ENCODE data around the gene KRTAP20-1.

KRTAP20-1 gene, protein sequence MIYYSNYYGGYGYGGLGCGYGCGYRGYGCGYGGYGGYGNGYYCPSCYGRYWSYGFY

DNA sequence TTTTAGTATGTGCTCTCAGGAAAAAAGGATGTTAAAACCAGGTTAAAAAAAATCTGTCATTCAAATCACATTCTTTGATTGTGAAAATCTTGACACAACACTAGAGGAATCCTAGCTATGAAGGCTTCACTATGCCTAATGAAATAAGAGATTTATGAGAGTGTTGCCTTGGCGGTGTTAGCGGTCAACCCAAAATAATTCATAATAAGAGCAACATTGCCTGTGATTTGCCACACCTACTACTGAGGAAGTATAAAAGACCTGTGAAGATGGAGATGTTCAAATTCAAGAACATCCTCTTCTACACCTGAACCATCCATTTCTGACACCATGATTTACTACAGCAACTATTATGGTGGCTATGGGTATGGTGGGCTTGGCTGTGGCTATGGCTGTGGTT, at the start of gene KRTAP20-1:
TSS of gene KRTAP20-1 (plus strand) at position 301 of the 400 bp plus-strand sequence. CDS start at position 331, 30 bp downstream.
- TF ChIP-seq EZH2 (IDR thresholded peaks at IDR 0.05) (no peak), FOXP2 (optimal IDR thresholded peaks at IDR 0.05; ENCODE audit: control extremely low read depth, extremely low read length, insufficient read depth) (no peak), POLR2AphosphoS5 (IDR thresholded peaks at IDR 0.05; ENCODE audit: borderline replicate concordance, low read depth, low read length) (no peak)
- no peaks in the 10 kb centered on the region for H3K36me3 ChIP-seq (ENCODE audit: insufficient read depth, low read length)

DNA sequence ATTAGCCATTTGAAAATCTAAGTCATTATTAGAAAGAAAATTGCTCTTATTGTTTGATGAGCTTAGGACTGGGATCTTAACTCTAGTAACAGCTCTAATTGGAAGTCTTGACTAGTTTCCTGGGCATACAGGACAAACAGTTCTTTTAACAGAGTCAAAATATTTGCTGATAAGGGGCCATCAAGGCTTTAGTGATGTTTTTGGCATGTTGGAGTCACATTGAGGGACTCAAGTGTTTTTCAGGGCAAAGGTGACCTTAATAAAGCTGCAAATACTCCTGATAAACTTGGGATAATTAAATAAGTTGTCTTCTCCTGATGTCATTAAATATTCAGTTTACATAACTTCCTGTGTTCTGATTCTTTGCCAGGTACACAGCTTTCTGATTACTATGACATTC, 48.6 kb upstream of the KRTAP20-1 start:
- Histone ChIP-seq H3K9ac (ENCODE audit: insufficient read length) (no peak overlapping the region), H3K4me3 (no peak overlapping the region), H3K27ac (no peak overlapping the region), H3K36me3 (ENCODE audit: insufficient read depth, low read length) (no peaks in the 10 kb centered on the region), H3K9me3 (ENCODE audit: low read depth, low read length) (no peaks in the 10 kb centered on the region)
- TF ChIP-seq POLR2AphosphoS5 (IDR thresholded peaks at IDR 0.05; ENCODE audit: borderline replicate concordance, low read depth, low read length) (no peak), FOXP2 (optimal IDR thresholded peaks at IDR 0.05; ENCODE audit: control extremely low read depth, extremely low read length, insufficient read depth) (no peak), EZH2 (IDR thresholded peaks at IDR 0.05) (no peak)
- no peak for DNase-seq (ENCODE audit: low read depth, low spot score)

More for the DNA sequence above, at the start of gene KRTAP20-1:
- no peak for DNase-seq (ENCODE audit: low read depth, low spot score)
- Histone ChIP-seq H3K9me3 (ENCODE audit: low read depth, low read length) (no peaks in the 10 kb centered on the region), H3K27ac (no peak within 1 kb of the TSS), H3K9ac (ENCODE audit: insufficient read length) (no peak within 1 kb of the TSS), H3K4me3 (no peak within 1 kb of the TSS)

DNA sequence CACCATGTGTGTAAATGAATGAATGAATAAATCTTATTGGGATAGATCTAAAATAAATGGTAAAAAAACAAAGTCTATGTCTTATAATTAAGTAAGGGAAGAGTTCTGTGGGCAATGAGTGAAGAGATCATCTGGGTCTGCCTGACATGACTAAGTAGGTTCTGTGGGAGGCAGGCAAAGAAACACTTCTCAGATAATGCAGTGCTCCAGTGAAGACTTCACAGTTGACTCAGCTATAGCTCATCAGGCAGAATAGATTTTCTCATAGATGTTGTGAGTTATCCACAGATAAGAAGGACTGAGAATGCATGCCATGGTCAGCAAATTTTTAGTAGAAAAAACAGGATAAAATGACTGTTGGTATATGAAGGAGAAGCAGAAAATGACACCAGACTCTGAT, 38.5 kb upstream of the KRTAP20-1 start:
- no peak for DNase-seq (ENCODE audit: low read depth, low spot score)
- Histone ChIP-seq H3K9me3 (ENCODE audit: low read depth, low read length) (no peaks in the 10 kb centered on the region), H3K27ac (no peak overlapping the region), H3K4me3 (no peak overlapping the region), H3K36me3 (ENCODE audit: insufficient read depth, low read length) (no peaks in the 10 kb centered on the region), H3K9ac (ENCODE audit: insufficient read length) (no peak overlapping the region)
- TF ChIP-seq EZH2 (IDR thresholded peaks at IDR 0.05) (no peak), FOXP2 (optimal IDR thresholded peaks at IDR 0.05; ENCODE audit: control extremely low read depth, extremely low read length, insufficient read depth) (no peak), POLR2AphosphoS5 (IDR thresholded peaks at IDR 0.05; ENCODE audit: borderline replicate concordance, low read depth, low read length) (no peak)

DNA sequence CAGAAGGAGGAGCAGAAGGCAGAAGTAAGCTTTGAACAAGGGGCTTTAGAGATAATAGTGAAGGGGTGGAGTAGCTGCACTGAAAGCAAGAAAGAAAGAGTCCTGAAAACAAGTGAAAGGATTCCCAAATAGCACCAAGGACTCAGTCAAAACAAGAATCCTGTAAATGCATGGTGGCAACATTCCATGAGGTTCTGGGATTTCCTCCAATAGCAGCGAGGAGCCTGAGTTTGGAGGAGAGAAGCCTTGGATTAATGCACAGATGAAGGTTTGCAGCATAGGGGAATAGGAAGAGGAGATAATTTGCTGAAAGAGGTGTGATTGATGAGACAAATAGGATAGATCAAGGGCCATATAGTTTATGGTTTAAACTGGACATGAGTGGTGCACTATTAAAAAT, 36.9 kb upstream of the KRTAP20-1 start:
- Histone ChIP-seq H3K9me3 (ENCODE audit: low read depth, low read length) (no peaks in the 10 kb centered on the region), H3K27ac (no peak overlapping the region)
- TF ChIP-seq POLR2AphosphoS5 (IDR thresholded peaks at IDR 0.05; ENCODE audit: borderline replicate concordance, low read depth, low read length) (no peak), FOXP2 (optimal IDR thresholded peaks at IDR 0.05; ENCODE audit: control extremely low read depth, extremely low read length, insufficient read depth) (no peak), EZH2 (IDR thresholded peaks at IDR 0.05) (no peak)

DNA sequence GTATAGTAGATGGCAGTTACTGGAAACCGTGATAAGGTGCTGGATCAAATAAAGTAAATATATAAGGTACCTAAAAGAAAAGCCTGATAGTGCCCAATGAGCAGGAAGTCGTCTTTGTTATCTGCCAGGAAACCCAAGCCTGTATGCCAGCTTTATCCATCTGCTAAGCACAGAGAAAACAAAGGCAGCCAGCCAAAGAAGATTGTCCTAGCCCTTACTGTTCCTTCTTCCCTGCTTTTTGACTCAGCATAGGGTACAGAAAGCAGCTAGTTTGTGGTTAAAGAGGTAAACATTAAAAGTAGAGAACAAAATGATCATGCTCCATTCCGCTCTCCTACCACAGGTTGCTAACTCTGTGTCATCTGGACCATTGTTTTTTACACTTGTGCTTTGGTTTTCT, 36.1 kb upstream of the KRTAP20-1 start:
- no peak overlapping the region for H3K9ac ChIP-seq (ENCODE audit: insufficient read length)
- no peaks in the 10 kb centered on the region for H3K9me3 ChIP-seq (ENCODE audit: low read depth, low read length)
- no peak for TF ChIP-seq EZH2 (IDR thresholded peaks at IDR 0.05)
- TF ChIP-seq POLR2AphosphoS5 (IDR thresholded peaks at IDR 0.05; ENCODE audit: borderline replicate concordance, low read depth, low read length), result no peak
- TF ChIP-seq FOXP2 (optimal IDR thresholded peaks at IDR 0.05; ENCODE audit: control extremely low read depth, extremely low read length, insufficient read depth), result no peak
- H3K36me3 ChIP-seq (ENCODE audit: insufficient read depth, low read length), result no peaks in the 10 kb centered on the region
- no peak overlapping the region for H3K27ac ChIP-seq
- H3K4me3 ChIP-seq, result no peak overlapping the region
- DNase-seq (ENCODE audit: low read depth, low spot score), result no peak

More for the DNA sequence above, 36.9 kb upstream of the KRTAP20-1 start:
- no peak overlapping the region for H3K9ac ChIP-seq (ENCODE audit: insufficient read length)
- no peaks in the 10 kb centered on the region for H3K36me3 ChIP-seq (ENCODE audit: insufficient read depth, low read length)
- no peak overlapping the region for H3K4me3 ChIP-seq
- DNase-seq (ENCODE audit: low read depth, low spot score), result no peak

DNA sequence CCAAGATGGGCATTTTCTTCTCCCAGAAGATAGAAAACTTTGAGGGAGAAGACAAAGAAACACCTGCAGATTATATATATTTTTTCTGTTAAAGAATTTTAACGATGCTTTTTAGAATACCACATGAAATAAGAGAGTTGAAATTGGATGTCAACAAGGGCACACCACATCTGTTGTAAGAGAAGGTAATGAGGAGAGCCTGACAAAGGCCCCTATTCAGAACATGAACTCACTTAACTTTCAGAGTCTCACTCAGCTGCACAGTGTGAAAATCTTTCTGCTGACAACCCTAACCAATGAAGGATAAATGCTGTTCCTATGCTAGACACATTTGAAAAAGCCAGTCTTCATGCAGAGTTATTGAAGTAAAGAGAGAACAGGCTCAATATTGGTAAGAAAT, 33.4 kb upstream of the KRTAP20-1 start:
- H3K9ac ChIP-seq (ENCODE audit: insufficient read length), result no peak overlapping the region
- no peak overlapping the region for H3K4me3 ChIP-seq
- no peak overlapping the region for H3K27ac ChIP-seq
- no peaks in the 10 kb centered on the region for H3K9me3 ChIP-seq (ENCODE audit: low read depth, low read length)
- no peaks in the 10 kb centered on the region for H3K36me3 ChIP-seq (ENCODE audit: insufficient read depth, low read length)
- no peak for TF ChIP-seq POLR2AphosphoS5 (IDR thresholded peaks at IDR 0.05; ENCODE audit: borderline replicate concordance, low read depth, low read length)
- no peak for TF ChIP-seq FOXP2 (optimal IDR thresholded peaks at IDR 0.05; ENCODE audit: control extremely low read depth, extremely low read length, insufficient read depth)
- no peak for TF ChIP-seq EZH2 (IDR thresholded peaks at IDR 0.05)
- no peak for DNase-seq (ENCODE audit: low read depth, low spot score)

DNA sequence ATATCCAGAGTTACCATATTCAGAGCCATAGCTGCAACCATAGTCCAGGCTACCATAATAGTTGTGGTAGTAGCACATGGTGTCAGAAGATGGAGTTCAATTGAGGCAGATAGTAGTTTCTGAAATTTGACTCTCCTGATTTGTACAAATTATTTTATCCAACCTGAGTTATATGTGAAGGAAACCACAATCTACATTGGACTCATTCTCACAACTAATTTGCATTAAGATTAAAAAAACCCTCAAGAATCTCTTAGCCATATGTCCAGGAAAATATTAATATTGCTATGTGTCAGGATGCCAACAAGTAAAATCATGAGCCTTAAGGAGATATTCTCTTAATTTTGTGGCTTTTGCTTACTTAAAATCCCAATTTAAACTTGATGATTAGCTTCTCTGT, 25.9 kb upstream of the KRTAP20-1 start, which contains the start of gene KRTAP22-2:
TSS of gene KRTAP22-2 (minus strand) at position 101 of the 400 bp plus-strand sequence.
- Histone ChIP-seq H3K4me3 (no peak within 1 kb of the TSS), H3K36me3 (ENCODE audit: insufficient read depth, low read length) (no peaks in the 10 kb centered on the region), H3K9ac (ENCODE audit: insufficient read length) (no peak within 1 kb of the TSS), H3K27ac (no peak within 1 kb of the TSS), H3K9me3 (ENCODE audit: low read depth, low read length) (no peaks in the 10 kb centered on the region)
- no peak for DNase-seq (ENCODE audit: low read depth, low spot score)
- no peak for TF ChIP-seq POLR2AphosphoS5 (IDR thresholded peaks at IDR 0.05; ENCODE audit: borderline replicate concordance, low read depth, low read length)
- TF ChIP-seq FOXP2 (optimal IDR thresholded peaks at IDR 0.05; ENCODE audit: control extremely low read depth, extremely low read length, insufficient read depth), result no peak
- TF ChIP-seq EZH2 (IDR thresholded peaks at IDR 0.05), result no peak

DNA sequence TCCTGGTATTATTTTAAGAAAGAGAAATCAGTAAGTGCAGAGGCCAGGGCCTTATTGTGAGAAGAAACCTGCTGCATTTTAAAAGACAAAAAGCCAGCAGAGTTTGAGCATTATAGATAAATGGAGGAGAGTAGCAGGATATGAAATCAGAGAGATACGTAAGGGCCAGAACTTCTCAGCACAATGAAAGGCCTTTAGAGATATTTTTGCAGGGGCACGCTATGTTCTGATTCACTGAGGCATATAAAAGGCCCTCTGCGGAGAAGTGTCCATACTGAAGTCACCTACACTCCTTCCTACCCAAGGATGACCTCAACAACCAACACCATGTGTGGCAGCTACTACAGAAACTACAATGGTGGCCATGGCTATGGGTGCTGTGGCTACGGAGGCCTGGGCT, 24.1 kb upstream of the KRTAP20-1 start, which contains the start of gene KRTAP6-3:
TSS of gene KRTAP6-3 (plus strand) at position 301 of the 400 bp plus-strand sequence. CDS start at position 307, 6 bp downstream.
- TF ChIP-seq EZH2 (IDR thresholded peaks at IDR 0.05), result no peak
- TF ChIP-seq POLR2AphosphoS5 (IDR thresholded peaks at IDR 0.05; ENCODE audit: borderline replicate concordance, low read depth, low read length), result no peak
- TF ChIP-seq FOXP2 (optimal IDR thresholded peaks at IDR 0.05; ENCODE audit: control extremely low read depth, extremely low read length, insufficient read depth), result no peak
- Histone ChIP-seq H3K9me3 (ENCODE audit: low read depth, low read length) (no peaks in the 10 kb centered on the region), H3K9ac (ENCODE audit: insufficient read length) (no peak within 1 kb of the TSS), H3K27ac (no peak within 1 kb of the TSS), H3K36me3 (ENCODE audit: insufficient read depth, low read length) (no peaks in the 10 kb centered on the region), H3K4me3 (no peak within 1 kb of the TSS)
- no peak for DNase-seq (ENCODE audit: low read depth, low spot score)

DNA sequence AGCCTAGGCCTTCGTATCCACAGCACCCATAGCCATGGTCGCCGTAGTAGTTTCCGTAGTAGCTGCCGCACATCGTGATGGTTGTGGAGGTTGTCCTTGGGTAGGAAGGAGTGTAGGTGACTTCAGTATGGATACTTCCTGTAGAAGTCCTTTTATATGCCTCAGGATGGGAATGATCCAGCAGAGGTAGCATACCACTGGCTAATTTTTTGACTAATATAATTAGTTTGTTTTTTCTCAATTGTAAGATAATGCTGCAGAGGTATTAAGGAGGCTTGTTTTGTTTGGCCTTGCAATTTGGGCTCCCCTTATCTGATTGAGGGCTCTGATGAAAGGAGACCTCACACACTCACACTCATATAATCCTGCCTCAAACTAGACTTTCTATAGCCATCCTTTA, 17.4 kb upstream of the KRTAP20-1 start, which contains the start of gene KRTAP6-2:
TSS of gene KRTAP6-2 (minus strand) at position 101 of the 400 bp plus-strand sequence. CDS start at position 73, 28 bp downstream.
- no peak within 1 kb of the TSS for H3K27ac ChIP-seq
- no peaks in the 10 kb centered on the region for H3K36me3 ChIP-seq (ENCODE audit: insufficient read depth, low read length)
- no peaks in the 10 kb centered on the region for H3K9me3 ChIP-seq (ENCODE audit: low read depth, low read length)
- TF ChIP-seq FOXP2 (optimal IDR thresholded peaks at IDR 0.05; ENCODE audit: control extremely low read depth, extremely low read length, insufficient read depth) (no peak), EZH2 (IDR thresholded peaks at IDR 0.05) (no peak), POLR2AphosphoS5 (IDR thresholded peaks at IDR 0.05; ENCODE audit: borderline replicate concordance, low read depth, low read length) (no peak)
- no peak for DNase-seq (ENCODE audit: low read depth, low spot score)
- no peak within 1 kb of the TSS for H3K9ac ChIP-seq (ENCODE audit: insufficient read length)
- no peak within 1 kb of the TSS for H3K4me3 ChIP-seq
